GM19455 (cell line): ENCODE measurements around the gene BCR.

Experiments used
- ATAC-seq: cut with Tn5 transposase; IDR thresholded peaks from one replicate; pipeline ENCODE4 v1.9.1; 2021; ENCODE audit not compliant: unreplicated experiment

The BCR gene

DNA sequence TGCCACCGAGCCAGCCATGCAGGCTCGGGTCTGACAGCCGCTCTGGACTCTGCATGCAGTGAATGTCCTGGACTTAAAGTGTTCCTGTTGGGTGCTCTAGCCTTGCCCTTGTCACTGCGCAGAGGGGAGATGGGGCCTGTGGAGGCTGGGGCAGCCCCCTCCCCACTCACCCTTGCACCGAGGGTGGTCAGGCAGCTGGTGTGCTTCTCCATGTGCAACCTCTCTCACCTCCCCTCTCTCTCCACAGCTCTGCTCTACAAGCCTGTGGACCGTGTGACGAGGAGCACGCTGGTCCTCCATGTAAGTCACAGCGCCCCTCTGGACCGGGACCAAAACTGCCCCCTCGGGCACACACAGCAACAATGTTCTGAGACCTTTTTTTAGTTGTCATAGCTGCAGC, 92.5 kb downstream of the BCR start:
- ATAC-seq, result no peak

DNA sequence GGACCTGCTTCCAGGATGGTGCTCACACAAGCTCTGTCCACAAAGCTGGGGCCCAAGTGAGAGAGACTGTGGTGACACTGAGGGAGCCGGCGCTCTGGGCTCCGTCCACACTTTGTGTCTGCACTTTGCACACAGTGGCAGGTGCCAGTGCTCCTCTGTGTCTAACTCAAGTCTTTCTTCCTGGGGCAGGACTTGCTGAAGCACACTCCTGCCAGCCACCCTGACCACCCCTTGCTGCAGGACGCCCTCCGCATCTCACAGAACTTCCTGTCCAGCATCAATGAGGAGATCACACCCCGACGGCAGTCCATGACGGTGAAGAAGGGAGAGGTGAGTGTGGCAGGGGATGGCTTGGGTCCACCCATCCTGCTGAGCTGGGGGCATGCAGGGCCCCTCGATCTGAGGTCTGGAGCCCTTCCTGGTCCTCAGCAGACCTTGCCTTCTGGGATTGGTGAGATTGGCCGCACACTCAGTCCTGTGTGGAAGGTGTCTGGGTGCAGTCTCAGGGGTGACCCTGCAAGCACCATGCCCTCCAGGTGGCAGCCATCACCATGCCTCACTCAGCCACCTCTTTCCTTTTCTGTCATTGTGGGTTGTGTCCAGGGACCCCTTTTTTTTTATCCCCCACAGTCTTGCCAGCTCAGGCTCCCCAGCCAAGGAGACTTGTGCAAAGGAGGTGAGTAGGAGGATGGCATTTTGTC, 93.3 kb downstream of the BCR start:
- ATAC-seq, result no peak

DNA sequence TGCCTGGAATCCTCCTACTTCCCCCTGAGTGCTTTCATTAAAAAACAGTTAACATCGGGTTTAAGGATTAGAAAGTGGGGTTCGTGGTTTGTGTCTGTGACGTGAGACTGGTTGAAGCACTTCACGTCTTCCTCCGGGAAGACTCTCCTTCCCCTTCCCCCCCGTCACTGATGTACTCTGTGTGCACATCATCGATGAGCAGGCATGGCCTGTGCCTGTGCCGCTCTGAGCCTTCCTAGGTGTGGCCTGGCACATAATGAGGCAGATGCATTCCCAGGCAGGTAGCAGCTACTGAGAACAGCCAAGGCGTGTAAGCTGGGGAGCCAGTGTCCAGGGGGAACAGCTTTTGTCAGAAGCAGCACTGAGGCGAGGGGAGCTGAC, 93.8 kb downstream of the BCR start:
- ATAC-seq, result no peak

DNA sequence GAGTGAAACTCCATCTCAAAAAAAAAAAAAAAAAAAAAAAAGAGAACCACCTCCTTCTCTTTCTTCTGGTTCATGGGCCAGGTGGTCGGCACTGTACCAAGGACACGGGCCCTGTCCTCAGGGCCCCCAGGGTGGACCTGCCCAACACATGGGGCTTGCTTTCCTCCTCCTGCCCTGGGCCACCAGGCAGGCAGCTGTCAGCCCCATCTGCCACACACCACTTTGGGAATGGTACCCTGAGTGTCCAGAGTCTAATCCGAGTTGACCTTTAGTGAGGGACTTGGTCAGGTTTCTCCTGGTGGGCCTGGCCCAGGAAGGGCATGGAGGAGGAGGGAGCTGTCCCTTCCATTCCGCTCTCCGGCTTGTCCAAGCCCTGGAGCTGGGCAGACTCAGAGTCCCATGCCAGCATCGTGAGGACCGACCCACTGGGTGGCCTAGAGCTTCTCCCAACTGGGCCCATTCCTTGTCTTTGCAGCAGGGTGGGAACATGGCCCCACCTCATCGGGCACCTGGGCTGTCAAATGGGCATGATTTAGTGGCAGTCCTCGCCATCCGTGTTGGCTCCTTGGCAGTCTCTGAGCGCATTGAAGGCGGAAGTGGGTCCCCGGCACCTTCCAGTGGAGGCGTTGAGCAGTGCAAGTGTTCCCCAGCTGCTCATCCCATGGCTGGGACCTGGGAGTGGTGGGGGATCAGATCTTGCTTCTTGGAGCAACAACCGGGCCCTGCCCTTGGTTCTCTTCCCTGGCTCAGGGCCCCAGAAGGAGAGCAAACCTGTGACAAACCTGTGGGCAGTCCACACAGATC, 94.8 kb downstream of the BCR start:
- no peak for ATAC-seq

DNA sequence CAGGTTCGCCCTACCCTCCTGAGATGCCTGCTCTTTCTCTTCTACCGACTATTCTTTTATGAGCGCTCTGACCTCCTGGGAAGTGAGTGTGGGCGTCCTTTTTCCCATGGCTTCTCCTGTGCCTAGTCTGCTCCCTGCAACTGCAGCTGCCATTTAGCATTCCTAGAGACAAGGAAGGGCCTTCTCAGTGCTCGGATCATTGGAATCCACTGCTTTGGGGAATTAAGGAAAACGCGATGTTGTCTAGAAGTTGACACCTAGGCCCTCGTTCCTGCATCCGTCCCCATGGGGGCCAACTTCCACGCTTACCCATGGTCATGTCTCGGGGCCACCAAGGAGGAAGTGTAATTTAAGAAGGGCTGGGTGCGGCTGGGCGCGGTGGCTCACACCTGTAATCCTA, 95.4 kb downstream of the BCR start:
- no peak for ATAC-seq

DNA sequence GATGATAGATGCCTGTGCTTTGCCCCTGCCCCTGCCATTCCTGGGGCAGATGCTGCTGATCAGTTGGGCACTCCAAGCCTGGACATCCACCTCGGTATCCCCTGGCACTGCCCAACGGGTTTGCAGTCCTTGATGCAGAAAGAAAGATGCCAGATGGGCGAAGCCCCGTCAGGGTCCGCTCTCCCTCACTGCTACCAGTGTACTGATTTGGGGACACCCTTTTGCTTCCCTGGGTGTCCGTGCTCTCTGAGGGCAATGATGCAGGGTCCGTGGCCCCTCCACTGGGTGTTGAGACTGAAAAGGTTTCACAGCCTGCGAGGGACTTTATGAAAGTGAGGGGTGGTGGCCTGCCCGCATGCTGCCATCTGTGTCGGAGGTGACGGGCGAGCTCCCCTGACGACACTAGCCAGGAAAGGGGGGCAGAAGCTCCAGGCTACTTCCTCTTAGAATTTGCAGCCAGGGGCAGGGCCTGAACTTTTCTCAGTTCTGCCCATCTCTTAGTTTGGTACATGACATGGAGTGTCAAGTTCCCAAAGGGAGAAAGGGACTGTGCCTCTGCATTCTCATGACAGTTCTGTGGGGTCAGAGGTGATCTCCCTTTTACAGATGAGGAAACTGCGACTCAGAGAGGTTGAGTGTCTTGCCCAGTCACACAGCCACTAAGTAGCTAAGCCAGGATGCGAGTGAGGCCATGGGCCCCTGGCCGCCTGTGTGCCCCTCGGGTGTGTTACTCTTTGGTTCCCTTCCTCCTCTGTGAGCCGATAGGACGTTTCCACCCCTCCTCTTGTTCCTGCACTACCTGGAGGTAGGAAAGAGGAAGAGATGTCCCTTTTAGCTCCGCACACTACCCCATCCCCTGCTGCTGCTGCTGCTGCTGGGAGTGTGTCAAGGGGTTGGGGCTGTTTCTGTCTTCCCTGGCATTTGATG, 96.6 kb downstream of the BCR start:
- no peak for ATAC-seq

DNA sequence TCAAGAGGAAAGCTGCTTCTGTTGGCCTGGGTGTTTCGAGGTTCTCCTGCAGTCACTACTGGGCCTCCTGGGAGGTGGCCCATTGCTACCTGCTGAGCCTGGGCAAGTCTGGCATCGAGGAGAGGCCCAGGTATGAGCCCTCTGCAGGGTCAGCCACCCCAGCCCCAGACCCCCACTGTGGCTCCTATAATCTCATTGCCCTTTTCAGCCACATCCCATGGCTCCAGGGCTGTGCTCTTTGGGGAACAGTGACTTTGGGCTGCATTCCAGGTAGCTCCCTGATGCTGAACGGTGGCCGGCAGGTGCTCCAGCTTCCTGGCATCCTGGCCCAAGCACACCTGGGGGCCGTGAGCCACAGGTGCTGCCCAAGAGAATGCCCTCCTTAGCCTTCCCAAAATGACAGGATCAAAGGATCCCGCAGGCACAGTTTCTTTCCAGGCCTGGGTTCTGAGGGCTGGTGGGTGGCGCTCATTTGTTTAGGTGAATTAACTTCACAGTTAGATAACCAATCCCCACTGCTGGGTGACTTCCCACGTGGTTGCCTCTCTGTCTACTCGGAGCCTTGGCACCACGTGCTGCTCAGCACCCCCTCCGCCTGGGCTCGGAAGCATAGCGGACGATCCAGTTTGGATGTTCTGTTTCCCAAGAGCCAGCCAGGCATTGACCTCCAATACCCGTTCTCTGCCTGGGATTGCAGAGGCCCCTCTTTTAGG, 97.4 kb downstream of the BCR start:
- no peak for ATAC-seq

DNA sequence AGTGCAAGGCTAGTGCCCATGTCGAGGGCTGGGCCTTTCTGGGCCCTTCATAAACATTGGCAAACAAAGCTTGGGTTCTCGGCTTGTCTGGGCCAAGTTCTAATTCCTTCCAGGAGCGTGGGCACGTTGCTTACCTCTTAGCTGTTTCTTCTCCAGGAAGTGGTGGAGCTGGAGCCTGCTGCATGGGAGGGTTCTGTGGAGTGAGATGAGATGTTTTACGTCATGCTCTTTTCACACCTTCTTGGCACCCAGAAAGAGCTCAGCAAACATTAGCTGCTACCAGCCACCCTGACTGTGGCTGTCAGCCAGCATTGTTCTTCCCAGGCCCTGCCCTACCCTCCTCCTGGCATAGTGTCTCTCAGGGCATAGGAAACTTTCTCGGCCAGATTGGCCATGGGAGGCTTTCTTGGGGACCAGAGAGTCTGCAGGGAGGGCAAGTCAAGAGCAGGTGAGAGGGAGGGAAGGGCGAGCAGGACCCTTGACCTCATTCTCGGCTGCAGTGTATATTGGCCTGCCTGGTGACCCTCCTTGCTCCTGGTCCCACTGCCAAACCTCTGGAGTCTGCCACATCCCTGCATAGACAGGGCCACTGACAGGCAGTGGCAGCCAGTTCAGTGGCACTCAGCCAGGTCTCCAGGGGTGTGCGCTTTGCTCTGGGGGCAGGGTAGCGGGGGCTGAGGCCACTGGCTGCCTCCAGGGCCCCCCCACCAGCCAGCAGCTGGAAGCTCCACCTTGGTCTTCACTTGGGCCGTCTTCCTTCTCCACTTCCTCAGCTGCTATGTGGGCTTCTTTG, 98.8 kb downstream of the BCR start:
- no peak for ATAC-seq

DNA sequence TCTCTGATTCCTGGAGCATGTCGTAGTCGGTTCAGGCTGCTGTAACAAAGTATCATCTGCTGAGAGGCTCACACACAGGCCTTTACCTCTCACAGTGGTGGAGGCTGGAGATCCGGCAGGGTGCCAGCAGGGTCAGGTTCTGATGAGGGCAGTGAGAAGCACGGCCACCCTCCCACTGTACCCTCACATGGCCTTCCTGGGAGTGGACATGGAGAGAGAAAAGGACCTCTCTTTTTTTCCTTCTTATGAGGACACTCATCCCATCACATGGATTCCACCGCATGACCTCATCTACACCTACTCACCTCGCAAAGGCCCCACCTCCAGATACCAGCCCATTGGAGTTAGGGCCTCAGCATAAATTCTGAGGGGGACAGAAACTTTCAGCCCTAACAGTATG, 99.5 kb downstream of the BCR start:
- no peak for ATAC-seq

DNA sequence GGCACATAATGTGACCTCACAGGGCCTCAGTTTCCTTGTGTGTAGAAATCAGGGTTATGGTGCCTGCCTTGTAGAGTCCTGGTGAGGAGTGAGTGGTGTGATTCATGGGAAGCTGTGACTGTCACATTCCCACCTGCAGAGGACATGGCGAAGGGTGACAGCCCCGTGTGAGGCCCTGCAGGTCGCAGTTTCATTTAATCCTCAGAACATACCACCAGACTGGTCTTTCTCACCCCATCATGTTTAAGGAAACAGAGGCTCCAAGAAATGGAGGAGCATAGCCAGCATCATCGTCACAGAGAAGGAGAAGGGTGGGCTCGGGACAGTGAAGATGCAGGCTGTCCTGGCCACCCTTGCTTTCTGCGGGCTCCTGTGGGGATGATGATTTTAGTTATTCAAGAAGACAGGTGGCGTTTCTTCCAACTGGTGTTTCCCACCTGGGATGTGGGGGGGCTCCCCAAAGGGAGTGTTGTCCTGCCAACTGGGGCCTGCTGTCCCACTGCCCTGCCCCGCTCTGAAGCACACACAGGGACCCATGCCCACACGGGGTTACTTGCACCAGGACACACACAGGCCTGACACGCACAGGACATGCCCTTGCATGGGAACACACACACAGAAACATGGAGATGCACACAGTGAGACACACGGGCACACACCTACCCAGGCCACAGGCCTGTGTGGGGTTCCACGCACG, 100.2 kb downstream of the BCR start:
- no peak for ATAC-seq

DNA sequence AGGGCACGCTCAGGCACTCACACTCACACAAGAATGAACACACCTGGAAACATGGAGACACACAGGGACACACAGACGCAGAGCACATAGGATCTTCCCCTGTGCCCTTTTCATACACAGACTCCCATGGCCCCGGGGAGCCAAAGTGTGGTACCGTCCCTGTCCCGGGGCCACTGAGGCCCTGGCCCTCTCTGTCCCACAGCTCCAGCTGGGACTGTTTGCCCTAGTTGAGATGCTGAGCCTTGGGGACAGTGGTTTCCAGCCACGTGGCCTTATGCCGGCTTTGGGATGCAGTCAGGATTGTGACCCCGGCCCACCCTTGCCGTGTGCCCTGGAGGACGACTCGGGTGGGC, 100.7 kb downstream of the BCR start:
- ATAC-seq, result no peak

DNA sequence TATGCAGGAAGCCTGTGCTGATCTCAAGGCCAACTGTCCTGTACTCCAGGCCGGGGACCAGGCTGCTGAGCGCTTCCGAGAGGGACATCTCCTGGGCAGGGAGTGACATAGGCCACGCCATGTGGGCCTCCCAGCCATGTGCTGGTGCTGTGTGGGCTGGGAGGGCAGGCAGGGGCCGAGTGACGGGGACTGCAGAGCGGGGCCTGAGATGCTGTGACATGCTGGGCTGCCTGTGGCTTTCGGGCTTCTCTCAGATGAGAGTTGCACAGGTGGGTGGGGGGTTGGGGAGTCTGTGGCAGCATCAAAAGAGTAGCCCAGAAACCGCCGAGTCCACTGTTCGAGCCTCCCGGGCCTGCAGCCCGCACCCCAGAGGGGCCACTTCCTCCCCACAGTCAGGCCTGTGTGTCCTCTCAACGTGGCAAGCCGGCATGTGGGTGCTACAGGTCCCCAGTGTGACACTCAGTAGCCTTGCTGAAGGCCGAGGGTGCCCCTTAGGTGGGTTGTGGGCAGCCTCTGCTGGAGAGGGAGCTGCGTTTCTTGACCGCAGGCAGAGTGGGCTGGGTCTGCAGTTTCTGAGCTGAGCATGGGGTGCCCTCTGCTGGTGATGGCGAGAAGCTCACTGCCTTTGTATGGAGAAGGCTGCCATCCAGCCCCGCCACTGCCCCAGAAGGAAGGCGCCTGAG, 101.2 kb downstream of the BCR start:
- no peak for ATAC-seq

DNA sequence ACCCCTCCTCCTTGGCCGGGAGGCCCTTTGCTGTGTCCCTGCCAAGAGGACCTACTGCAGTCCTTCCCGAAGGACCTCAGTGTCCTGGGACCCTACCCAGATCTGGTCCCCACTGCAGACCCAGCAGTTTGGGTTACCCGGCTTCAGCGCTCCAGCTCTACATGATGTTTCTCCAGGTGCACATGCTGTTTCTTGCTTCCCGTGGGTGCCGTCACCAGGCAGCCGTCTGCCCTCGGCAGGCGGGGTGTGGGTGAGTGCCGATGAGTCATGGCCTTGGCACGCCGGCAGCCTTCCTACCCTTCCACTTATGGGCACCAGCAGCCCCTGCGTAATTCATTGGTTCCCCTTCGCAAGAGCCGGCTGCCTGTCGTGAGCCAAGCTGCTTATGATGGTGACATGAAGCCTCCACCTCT, 101.8 kb downstream of the BCR start:
- no peak for ATAC-seq

DNA sequence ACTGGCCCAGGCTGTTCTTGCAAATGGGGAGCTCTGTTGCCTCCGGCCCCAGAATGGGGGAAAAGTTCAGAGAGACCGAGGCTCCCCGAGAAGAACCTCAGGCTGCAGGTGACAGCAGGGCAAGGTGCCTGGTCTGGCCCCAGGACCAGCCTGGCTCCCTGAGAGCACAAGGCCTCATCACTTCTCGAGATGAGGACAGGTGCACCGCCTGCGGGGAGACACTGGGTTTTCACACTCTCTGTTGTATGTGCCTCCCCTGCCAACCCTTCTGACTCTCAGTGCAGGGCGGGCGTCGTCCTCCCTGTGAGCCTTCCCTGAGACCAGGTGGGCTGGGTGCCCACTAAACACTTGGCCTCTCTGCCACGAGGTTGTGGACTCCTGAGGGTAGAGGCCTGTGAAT, 102.2 kb downstream of the BCR start:
- ATAC-seq, result no peak

DNA sequence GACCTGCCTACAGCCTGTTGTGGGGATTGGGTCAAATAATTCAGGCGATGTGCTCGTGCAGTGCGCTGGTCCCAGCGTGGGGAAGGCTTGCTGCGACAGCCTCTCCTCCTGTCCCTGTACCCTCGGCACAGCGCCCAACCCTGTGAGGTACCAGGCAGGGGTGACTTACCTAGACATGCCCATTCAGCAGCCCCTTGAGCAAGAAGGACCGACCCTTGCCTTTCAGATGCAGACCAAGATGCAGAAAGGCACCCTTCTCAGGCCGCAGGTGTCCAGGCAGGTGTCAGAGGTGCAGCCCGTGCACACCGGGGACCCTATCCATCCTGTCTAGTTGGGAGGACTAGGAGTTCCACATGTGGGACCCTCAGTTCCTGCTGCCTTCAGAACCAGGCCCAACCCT, 102.7 kb downstream of the BCR start:
- no peak for ATAC-seq

DNA sequence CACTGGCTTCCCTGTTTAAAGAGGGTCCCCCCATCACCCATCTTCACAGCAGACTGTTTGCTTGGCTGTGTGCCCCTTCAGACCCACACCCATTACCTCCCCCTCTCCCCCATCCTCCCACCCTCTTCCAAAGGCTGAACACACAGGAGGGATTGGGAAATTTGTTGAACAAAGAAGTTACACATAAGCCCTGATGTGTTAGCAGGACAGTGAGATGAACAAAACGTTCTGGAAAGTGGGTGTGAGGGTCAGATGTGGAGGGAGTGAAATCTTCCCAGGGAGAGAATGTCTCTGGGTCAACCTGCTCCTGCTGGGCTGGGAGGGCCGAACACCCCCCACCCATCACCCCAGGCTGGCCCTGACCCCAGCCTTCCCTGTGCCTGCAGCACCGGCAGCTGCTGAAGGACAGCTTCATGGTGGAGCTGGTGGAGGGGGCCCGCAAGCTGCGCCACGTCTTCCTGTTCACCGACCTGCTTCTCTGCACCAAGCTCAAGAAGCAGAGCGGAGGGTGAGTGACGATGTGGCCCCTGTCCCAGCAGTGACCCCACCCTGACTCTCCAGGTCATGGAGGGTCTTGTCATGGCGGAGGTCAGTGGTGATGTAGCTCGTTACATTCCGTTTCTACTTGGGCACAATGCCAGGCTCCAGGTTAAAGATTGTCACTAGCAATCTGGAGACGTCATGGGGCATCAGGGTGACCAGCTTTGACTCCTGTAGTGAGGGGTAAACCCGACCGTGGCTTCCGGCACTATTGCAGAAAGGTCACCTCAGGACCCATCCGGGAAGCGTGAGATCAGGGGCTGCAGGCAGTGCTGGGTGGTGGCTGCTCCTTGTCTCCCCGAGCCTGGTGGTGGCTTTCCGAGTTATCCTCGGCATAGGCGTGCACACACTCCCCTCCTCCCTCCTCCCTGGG, 103.5 kb downstream of the BCR start:
- ATAC-seq, result no peak

DNA sequence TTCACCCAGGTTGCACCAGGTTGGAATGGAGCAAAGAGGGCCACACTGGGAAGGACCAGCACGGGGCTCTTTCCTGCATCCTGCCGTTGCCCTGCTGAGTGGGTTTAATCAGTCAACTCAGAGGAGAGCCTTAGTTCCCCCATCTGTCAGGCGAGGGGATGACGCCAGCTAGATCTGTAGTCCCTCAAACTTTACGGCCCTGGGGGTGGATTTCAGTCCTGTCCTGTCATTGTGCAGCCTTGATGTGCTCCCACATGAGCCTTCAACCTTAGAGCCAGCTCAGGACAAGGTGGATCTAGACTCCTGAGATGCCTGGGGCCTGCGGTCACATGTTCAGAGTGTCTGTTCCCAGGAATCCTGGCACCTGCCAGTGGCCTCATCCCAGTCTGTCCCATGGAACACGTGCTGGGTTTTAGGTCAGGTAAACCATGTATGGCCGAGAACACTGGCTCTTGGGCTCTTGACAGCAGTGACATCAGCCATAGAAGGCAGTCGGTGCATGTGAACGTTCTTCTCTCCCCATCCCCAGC, 104.3 kb downstream of the BCR start:
- ATAC-seq, result no peak

DNA sequence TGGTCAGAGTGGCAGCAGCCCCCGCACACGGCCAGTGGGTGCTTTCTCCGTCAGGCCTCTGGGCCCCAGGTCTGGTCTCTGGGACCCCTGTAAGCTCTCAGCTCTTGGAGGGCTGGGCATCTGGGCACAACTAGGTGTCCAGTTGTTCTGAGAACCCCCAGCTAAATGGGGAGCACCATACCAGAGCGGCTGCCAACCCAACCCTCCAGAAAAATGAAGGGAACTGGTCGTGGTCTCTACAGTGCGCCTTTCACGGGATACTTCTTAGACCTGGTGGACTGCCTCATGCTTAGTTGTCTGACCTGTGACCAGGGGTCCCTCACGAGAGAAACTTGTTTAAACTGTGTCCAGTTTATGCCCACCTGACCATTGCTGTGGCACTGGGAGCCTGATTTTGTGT, 104.9 kb downstream of the BCR start:
- ATAC-seq, result no peak
